ENCODE results near the gene TTC12. TPM values are rescaled to one million over a fixed set of nuclear protein-coding genes. Genes with fewer than 3 reads are reported as not detected.

The TTC12 gene
- total and polyA plus RNA-seq, 2 of the 4 experiments (the other 2 are of a cell fraction) = 10.0 to 14.7 TPM

GRCh38 chr11:113393501-113393985, 79.2 kb downstream of the TTC12 start:
- Histone ChIP-seq H3K56ac (ENCODE audit: extremely low read depth, insufficient read depth, low read length) (no peak overlapping the region), H2AK9ac (replicated peaks; ENCODE audit: low read depth, low read length, poor library complexity) (no peak overlapping the region), H3K18ac (ENCODE audit: low read depth, low read length) (no peak overlapping the region), H2AK5ac (ENCODE audit: low read depth, low read length) (no peak overlapping the region), H3K9me1 (ENCODE audit: insufficient read depth, low read length) (no peaks in the 10 kb centered on the region), H2BK15ac (ENCODE audit: low read depth, low read length) (no peak overlapping the region), H3K4me2 (ENCODE audit: low read depth, low read length) (no peak overlapping the region), H3K27me3 (ENCODE audit: control insufficient read depth, insufficient read depth, low read length) (peaks cover 21% of the 10 kb centered on the region), H3K4me3 (ENCODE audit: insufficient read depth, low read depth, low read length) (no peak overlapping the region), H3K79me1 (ENCODE audit: low read depth in 1 of 2, low read length in 2 of 2) (no peaks in the 10 kb centered on the region), H4K91ac (ENCODE audit: insufficient read depth, low read depth, low read length) (no peak overlapping the region), H2BK120ac (ENCODE audit: low read depth, low read length) (no peak overlapping the region), H2BK5ac (ENCODE audit: low read depth, low read length, poor library complexity, severe bottlenecking) (no peak overlapping the region), H4K5ac (ENCODE audit: low read depth, low read length) (no peak overlapping the region), H3K27ac (ENCODE audit: insufficient read depth, low read length) (no peak overlapping the region), H2AFZ (replicated peaks; ENCODE audit: low read length, poor library complexity) (no peak overlapping the region), H4K8ac (ENCODE audit: low read depth in 2 of 2, low read length in 2 of 2) (no peak overlapping the region), H3K14ac (replicated peaks; ENCODE audit: low read depth, low read length) (no peak overlapping the region), H3K36me3 (ENCODE audit: control insufficient read depth, insufficient read depth, low read length) (no peaks in the 10 kb centered on the region), H3K4ac (ENCODE audit: low read depth, low read length) (no peak overlapping the region), H3K4me1 (ENCODE audit: control insufficient read depth, insufficient read depth, low read length) (no peaks in the 10 kb centered on the region), H4K20me1 (ENCODE audit: insufficient read depth, low read length) (no peaks in the 10 kb centered on the region), H2BK20ac (ENCODE audit: low read depth, low read length) (no peak overlapping the region), H3K9ac (ENCODE audit: low read depth, low read length) (no peak overlapping the region), H3K23ac (ENCODE audit: low read depth, low read length) (no peak overlapping the region), H3K9me3 (ENCODE audit: control insufficient read depth, insufficient read depth, low read length) (no peaks in the 10 kb centered on the region)
- no peak for DNase-seq
- in situ Hi-C loops (cut with MboI; ENCODE audit: low sequenced_read_pairs) = no loop called here
- 80% methylated on average over 1 of the region's 8 CpGs; no CpG with 5 or more reads in 1 of the 2 experiments for WGBS, 2 experiments (ENCODE audit: extremely low coverage in 2 of 2, insufficient read length in 1 of 2)
- TF ChIP-seq RFX5 (IDR thresholded peaks at IDR 0.05; ENCODE audit: low read depth, low read length) = no peak
- no peak for TF ChIP-seq USF2 (IDR thresholded peaks at IDR 0.05; ENCODE audit: low read depth, low read length)
- TF ChIP-seq RCOR1 (IDR thresholded peaks at IDR 0.05; ENCODE audit: insufficient replicate concordance, low read length) = no peak
- TF ChIP-seq SMC3 (IDR thresholded peaks at IDR 0.05; ENCODE audit: low read depth, low read length) = no peak
- TF ChIP-seq CTCF (conservative IDR thresholded peaks at IDR 0.05; ENCODE audit: low read depth, low read length) = no peak
- TF ChIP-seq POLR2A (IDR thresholded peaks at IDR 0.05; ENCODE audit: low read depth, low read length) = no peak
- no peak for TF ChIP-seq FOS (IDR thresholded peaks at IDR 0.05; ENCODE audit: low read depth, low read length)
- TF ChIP-seq BHLHE40 (IDR thresholded peaks at IDR 0.05; ENCODE audit: low read depth, low read length) = no peak
- TF ChIP-seq MAZ (IDR thresholded peaks at IDR 0.05; ENCODE audit: borderline replicate concordance, low read depth, low read length) = no peak
- TF ChIP-seq CHD1 (IDR thresholded peaks at IDR 0.05; ENCODE audit: low read depth, low read length) = no peak
- no peak for TF ChIP-seq MAFK (IDR thresholded peaks at IDR 0.05; ENCODE audit: low read depth, low read length)
- CTCF ChIA-PET = no interaction called here
- BruUV-seq (replicated peaks) = no TSS peak
- POLR2A ChIA-PET (ENCODE audit: unreplicated experiment) = no interaction called here
- intact Hi-C loops (cut with micrococcal nuclease) = no loop called here
- ATAC-seq (ENCODE audit: low read depth) = no peak
- dilution Hi-C loops (cut with HindIII; ENCODE audit: low sequenced_read_pairs, unreplicated experiment) = no loop called here

Measured in IMR-90 (cell line).